Measurements from ENCODE around the gene MIEF1.

DNA sequence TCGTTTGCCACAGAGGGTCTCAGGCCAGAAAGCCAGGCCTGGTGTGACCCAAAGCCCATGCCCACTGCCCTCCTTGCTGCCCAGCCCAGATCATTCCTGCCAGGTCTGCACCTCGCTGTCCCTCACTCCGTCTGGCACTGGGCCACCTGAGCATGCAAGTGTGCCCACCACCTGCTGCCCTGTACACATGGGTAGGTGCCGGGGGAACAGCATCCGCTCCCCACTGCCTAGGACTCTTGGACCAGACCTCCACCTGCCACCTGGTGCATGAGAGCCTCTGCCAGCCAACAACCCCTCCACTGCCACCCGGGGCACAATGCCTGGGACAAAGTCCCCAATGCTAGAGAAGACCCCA lies 32.8 kb upstream of the MIEF1 start:
- TF ChIP-seq ZFP30 (CRISPR knock-in tag; IDR thresholded peaks at IDR 0.05) (no peak), ARNTL (CRISPR knock-in tag; IDR thresholded peaks at IDR 0.05; ENCODE audit: borderline replicate concordance, low read depth) (no peak), GLIS3 (CRISPR knock-in tag; IDR thresholded peaks at IDR 0.05) (no peak)

Measured in SK-N-SH treated with all-trans-retinoic acid at 6 μM for 48 hours (cell line).